ENCODE data around the gene MTX1.

MTX1 gene

DNA sequence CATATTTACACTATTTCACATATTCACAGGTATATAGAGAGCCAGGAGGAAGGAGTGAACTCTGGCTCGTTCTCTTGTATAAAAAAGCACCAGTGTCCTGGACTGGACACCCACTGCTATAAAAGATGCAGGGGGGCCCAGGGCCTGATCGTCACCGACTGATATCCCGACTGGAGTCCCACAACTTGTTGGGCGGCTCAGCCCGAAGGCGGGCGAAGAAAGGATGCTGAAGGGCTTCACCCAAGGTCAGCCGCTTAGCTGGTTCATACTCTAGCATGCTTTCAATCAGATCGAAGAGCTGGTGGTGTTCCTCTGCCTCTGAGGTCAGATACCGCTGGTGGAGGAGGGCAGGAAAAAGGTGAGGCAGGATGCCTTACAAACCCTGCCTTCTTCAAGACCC is 54.6 kb downstream of the MTX1 start:
- TF ChIP-seq GABPA (IDR thresholded peaks at IDR 0.05; ENCODE audit: low read depth) (no peak), SPI1 (IDR thresholded peaks at IDR 0.05; ENCODE audit: borderline replicate concordance, low read depth) (no peak), POLR2AphosphoS5 (IDR thresholded peaks at IDR 0.05; ENCODE audit: low read depth) (no peak)
- TF ChIP-seq, protein P1, sequence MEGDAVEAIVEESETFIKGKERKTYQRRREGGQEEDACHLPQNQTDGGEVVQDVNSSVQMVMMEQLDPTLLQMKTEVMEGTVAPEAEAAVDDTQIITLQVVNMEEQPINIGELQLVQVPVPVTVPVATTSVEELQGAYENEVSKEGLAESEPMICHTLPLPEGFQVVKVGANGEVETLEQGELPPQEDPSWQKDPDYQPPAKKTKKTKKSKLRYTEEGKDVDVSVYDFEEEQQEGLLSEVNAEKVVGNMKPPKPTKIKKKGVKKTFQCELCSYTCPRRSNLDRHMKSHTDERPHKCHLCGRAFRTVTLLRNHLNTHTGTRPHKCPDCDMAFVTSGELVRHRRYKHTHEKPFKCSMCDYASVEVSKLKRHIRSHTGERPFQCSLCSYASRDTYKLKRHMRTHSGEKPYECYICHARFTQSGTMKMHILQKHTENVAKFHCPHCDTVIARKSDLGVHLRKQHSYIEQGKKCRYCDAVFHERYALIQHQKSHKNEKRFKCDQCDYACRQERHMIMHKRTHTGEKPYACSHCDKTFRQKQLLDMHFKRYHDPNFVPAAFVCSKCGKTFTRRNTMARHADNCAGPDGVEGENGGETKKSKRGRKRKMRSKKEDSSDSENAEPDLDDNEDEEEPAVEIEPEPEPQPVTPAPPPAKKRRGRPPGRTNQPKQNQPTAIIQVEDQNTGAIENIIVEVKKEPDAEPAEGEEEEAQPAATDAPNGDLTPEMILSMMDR (IDR thresholded peaks at IDR 0.05; ENCODE audit: insufficient read depth, low read length): no peak
- TF ChIP-seq, protein P2, sequence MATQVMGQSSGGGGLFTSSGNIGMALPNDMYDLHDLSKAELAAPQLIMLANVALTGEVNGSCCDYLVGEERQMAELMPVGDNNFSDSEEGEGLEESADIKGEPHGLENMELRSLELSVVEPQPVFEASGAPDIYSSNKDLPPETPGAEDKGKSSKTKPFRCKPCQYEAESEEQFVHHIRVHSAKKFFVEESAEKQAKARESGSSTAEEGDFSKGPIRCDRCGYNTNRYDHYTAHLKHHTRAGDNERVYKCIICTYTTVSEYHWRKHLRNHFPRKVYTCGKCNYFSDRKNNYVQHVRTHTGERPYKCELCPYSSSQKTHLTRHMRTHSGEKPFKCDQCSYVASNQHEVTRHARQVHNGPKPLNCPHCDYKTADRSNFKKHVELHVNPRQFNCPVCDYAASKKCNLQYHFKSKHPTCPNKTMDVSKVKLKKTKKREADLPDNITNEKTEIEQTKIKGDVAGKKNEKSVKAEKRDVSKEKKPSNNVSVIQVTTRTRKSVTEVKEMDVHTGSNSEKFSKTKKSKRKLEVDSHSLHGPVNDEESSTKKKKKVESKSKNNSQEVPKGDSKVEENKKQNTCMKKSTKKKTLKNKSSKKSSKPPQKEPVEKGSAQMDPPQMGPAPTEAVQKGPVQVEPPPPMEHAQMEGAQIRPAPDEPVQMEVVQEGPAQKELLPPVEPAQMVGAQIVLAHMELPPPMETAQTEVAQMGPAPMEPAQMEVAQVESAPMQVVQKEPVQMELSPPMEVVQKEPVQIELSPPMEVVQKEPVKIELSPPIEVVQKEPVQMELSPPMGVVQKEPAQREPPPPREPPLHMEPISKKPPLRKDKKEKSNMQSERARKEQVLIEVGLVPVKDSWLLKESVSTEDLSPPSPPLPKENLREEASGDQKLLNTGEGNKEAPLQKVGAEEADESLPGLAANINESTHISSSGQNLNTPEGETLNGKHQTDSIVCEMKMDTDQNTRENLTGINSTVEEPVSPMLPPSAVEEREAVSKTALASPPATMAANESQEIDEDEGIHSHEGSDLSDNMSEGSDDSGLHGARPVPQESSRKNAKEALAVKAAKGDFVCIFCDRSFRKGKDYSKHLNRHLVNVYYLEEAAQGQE (IDR thresholded peaks at IDR 0.05; ENCODE audit: insufficient replicate concordance, low read depth): no peak
- H3K4me3 ChIP-seq (replicated peaks; ENCODE audit: insufficient read depth, low read length): no peak overlapping the region
- no peaks in the 10 kb centered on the region for H3K27me3 ChIP-seq (ENCODE audit: insufficient read depth, poor library complexity, severe bottlenecking)
- H3K27ac ChIP-seq (replicated peaks): no peak overlapping the region
- no peak for DNase-seq (ENCODE audit: low read depth in 1 of 2, low spot score in 1 of 2)

Measured in HL-60 (cell line).